Left ventricle myocardium inferior (tissue), 1 donor: Measurements from ENCODE around the gene CCSER1. TPM values are rescaled to one million over a fixed set of nuclear protein-coding genes. Genes with fewer than 3 reads are reported as not detected.

ENCODE experiments used
- DNase-seq: peaks from one replicate; pipeline ENCODE4 v3.0.0-alpha.2; 2020
- H3K27ac ChIP-seq: fragments of 200-600 bp; replicated peaks from 2 replicates; pipeline ENCODE4 v1.8.0; 2021
- H3K27me3 ChIP-seq: fragments of 200-600 bp; 2 replicates; pipeline ENCODE4 v1.8.0; 2021; ENCODE audit warnings: low read depth
- H3K36me3 ChIP-seq: fragments of 200-600 bp; 2 replicates; pipeline ENCODE4 v1.8.0; 2021
- H3K4me1 ChIP-seq: fragments of 200-600 bp; 2 replicates; pipeline ENCODE4 v1.8.0; 2021
- H3K4me3 ChIP-seq: fragments of 200-600 bp; 2 replicates; pipeline ENCODE4 v1.8.0; 2021; ENCODE audit warnings: mild to moderate bottlenecking, moderate library complexity
- H3K9me3 ChIP-seq: fragments of 200-600 bp; replicated peaks from 2 replicates; pipeline ENCODE4 v1.8.0; 2021
- intact Hi-C: fragments of 100-400 bp; cut with micrococcal nuclease; formaldehyde crosslinking; loops from one replicate; pipeline ENCODE4 v1.11.0; 2022
- total RNA-seq: library from RNA; stranded (reverse); fragmentation: NEBNext Ultra II Directional; extraction: Animal tissue kit (Norgen Biotek cat#: 25700); gene quantifications from one replicate; pipeline ENCODE4 v1.2.1, GENCODE V29; 2021
- TF ChIP-seq, protein P1 (sequence below): fragments of 200-600 bp; IDR thresholded peaks from 2 replicates; pipeline ENCODE4 v1.8.0; 2021; ENCODE audit warnings: antibody characterized with exemption, mild to moderate bottlenecking, borderline replicate concordance
- donor health status: DM: no; HTN: yes; CAD: no; lungs with severe emphysema.

Gene CCSER1
- total RNA-seq, 1 donor from 2014 or later = 13.2 TPM

DNA sequence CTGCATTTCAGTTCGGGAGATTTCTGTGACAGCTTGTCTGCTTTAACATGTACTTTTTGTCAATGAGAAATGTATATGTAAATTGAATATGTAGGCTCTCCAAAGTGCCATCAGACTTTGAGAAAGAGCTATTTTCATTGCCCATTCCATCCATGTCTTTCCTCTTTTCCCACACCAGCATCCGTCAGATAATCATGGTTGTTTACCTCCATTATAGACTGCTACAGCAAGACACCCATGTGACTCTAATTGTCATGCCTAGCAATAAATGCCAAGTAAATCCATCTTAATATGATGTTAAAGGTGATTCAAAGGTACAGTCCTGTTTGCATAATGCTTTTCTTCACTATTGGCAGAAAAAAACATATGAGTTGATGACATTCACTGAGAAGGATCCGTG, 1157.3 kb downstream of the CCSER1 start:
- intact Hi-C loops = no loop called here
- Histone ChIP-seq H3K4me1 (peaks cover 3% of the 10 kb centered on the region), H3K27me3 (no peaks in the 10 kb centered on the region), H3K9me3 (no peaks in the 10 kb centered on the region), H3K4me3 (no peak overlapping the region), H3K27ac (no peak overlapping the region), H3K36me3 (no peaks in the 10 kb centered on the region)
- TF ChIP-seq, protein P1, sequence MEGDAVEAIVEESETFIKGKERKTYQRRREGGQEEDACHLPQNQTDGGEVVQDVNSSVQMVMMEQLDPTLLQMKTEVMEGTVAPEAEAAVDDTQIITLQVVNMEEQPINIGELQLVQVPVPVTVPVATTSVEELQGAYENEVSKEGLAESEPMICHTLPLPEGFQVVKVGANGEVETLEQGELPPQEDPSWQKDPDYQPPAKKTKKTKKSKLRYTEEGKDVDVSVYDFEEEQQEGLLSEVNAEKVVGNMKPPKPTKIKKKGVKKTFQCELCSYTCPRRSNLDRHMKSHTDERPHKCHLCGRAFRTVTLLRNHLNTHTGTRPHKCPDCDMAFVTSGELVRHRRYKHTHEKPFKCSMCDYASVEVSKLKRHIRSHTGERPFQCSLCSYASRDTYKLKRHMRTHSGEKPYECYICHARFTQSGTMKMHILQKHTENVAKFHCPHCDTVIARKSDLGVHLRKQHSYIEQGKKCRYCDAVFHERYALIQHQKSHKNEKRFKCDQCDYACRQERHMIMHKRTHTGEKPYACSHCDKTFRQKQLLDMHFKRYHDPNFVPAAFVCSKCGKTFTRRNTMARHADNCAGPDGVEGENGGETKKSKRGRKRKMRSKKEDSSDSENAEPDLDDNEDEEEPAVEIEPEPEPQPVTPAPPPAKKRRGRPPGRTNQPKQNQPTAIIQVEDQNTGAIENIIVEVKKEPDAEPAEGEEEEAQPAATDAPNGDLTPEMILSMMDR = no peak
- no peak for DNase-seq

DNA sequence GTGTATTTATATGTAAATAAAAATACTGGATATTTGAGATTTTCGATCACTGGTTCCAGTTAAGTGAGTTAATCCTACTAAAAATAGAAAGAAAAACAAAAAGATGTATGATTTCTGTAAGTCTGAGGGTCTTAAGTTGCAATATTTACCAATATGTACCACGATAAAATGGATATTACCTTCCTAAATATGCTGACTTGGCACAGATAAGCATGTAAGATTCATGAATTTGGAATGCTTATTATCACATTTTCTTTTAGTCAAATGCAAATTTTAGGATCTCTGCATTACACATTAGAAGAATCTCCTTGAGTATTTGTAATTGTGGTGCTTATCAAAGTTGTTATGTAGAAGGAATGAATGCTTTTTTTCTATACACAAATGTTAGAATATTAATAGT, 1158.3 kb downstream of the CCSER1 start:
- intact Hi-C loops = no loop called here
- H3K9me3 ChIP-seq = no peaks in the 10 kb centered on the region
- DNase-seq = no peak

DNA sequence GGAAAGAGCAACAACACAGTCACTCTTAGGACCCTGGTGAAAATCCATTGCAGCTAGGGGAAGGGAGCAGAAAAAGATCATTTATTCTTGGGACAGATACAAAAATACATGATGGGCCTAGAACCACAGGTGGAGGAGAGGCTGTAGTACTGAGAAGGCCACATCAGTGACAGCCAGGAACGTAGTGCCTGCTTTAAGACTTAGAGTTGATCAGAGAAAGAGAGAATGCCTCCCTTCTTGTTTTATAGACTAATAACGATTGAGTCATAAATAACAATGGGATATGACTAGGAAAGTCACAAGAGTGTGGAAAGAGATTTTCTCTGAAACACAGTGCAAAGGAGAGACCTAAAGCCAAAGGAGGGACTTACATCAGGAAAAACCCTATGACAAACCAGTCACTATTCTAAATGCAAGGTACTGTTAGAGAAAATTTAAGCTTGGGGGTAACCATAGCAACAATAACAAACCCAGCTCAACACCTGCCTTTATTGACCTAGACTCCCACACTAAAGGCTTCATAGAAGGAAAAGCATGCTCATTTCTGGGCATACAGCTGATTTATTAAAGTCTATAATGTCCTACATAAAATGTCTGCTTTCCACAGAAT, 1161.6 kb downstream of the CCSER1 start:
- Histone ChIP-seq H3K4me1 (no peaks in the 10 kb centered on the region), H3K9me3 (no peaks in the 10 kb centered on the region), H3K27ac (no peak overlapping the region), H3K4me3 (no peak overlapping the region), H3K36me3 (no peaks in the 10 kb centered on the region), H3K27me3 (no peaks in the 10 kb centered on the region)
- TF ChIP-seq, protein P1 = no peak
- DNase-seq = no peak
- intact Hi-C loops = no loop called here

More for the DNA sequence above, 1158.3 kb downstream of the CCSER1 start:
- H3K27ac ChIP-seq = no peak overlapping the region
- no peaks in the 10 kb centered on the region for H3K36me3 ChIP-seq
- H3K4me1 ChIP-seq = no peaks in the 10 kb centered on the region
- TF ChIP-seq, protein P1 = no peak
- no peak overlapping the region for H3K4me3 ChIP-seq
- no peaks in the 10 kb centered on the region for H3K27me3 ChIP-seq

DNA sequence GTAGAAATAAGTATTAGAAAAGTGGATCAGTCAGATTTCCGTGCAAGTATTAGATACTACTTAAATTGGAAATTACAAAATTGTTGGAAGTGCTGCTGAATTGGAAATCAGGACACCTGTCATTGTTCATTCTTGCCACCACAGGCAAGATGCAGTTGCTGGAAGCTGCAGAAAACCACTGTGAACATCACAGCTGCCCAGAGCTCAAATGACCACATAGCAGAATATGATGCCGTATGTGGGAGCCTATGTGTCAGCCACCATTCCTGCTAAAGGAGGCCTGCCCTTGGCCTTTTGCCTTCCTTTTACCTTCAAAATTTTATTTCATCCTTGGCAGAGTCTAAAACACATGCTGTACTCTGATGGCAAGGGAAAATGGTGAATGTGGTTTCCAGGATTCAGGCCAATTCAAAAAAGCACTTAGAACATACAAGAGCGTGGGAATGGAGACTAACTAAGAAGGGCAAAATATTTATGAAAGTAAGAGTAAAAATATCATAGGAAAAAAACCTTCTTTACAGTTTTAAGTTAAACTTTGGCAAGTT, 1171.0 kb downstream of the CCSER1 start:
- H3K4me3 ChIP-seq = no peak overlapping the region
- H3K4me1 ChIP-seq = no peaks in the 10 kb centered on the region
- TF ChIP-seq, protein P1 = no peak
- H3K27ac ChIP-seq = no peak overlapping the region
- no peaks in the 10 kb centered on the region for H3K36me3 ChIP-seq
- H3K27me3 ChIP-seq = no peaks in the 10 kb centered on the region
- intact Hi-C loops = no loop called here
- no peak for DNase-seq
- no peaks in the 10 kb centered on the region for H3K9me3 ChIP-seq

DNA sequence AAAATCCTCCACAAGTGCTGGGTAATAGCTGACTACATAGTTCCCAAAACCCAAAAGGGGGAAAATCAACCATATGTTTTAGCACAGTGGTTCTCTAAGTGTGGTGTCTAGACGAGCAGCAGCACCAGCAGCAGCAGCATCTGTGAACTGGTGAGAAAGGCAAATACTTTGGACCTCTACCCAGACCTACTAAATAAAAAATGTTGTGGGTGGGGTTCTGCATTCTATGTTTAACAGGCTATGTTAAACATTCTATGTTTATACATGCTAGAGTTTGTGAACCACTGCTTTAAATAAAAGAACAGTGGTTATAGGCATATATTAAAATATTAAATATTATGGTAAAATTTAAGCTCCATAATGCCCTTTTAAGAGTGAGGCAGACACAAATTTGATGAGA, 1171.6 kb downstream of the CCSER1 start:
- Histone ChIP-seq H3K4me3 (no peak overlapping the region), H3K4me1 (no peaks in the 10 kb centered on the region), H3K9me3 (no peaks in the 10 kb centered on the region), H3K36me3 (no peaks in the 10 kb centered on the region), H3K27ac (no peak overlapping the region), H3K27me3 (no peaks in the 10 kb centered on the region)
- DNase-seq = no peak
- TF ChIP-seq, protein P1 = no peak
- intact Hi-C loops = no loop called here
